DMS 273 treated with DMSO at 0.1 percent for 48 hours (cell line): ENCODE results near the gene DLG3.
"Not testable (repeated sequence)": the region's sequence is repeated elsewhere in the genome, so short reads cannot be mapped to it uniquely, and the experiment has no call there.

Experiments
- DNase-seq: peaks from one replicate; lab custom pipeline; 2025; lab: John Stamatoyannopoulos, UW

Gene DLG3

GRCh38 chrX:70444326-70444945 is at the start of gene DLG3:
Gene DLG3 (plus strand): TSS chrX:70444835. CDS start chrX:70445202, 367 bp downstream.
- DNase-seq = no peak

- DNase-seq = no peak
Observed at GRCh38 chrX:70398899-70399298, 45.7 kb upstream of the DLG3 start.

GRCh38 chrX:70400181-70400580 is 44.5 kb upstream of the DLG3 start:
- DNase-seq = not testable (repeated sequence)

GRCh38 chrX:70402721-70403120 is 41.9 kb upstream of the DLG3 start:
- DNase-seq = no peak

GRCh38 chrX:70405003-70405402 is 39.6 kb upstream of the DLG3 start:
- DNase-seq = no peak

- DNase-seq = no peak
Observed at GRCh38 chrX:70410921-70411320, 33.7 kb upstream of the DLG3 start.

GRCh38 chrX:70411475-70411874 is 33.2 kb upstream of the DLG3 start:
- DNase-seq = no peak

- DNase-seq = no peak
Observed at GRCh38 chrX:70421618-70422017, 23.0 kb upstream of the DLG3 start.

- no peak for DNase-seq
Observed at GRCh38 chrX:70422851-70423341, 21.7 kb upstream of the DLG3 start, which contains the start of gene GDPD2. Gene GDPD2 (plus strand): TSS chrX:70423314. CDS start chrX:70424985, 1,671 bp downstream.

- DNase-seq = no peak
Observed at GRCh38 chrX:70423936-70424675, 20.5 kb upstream of the DLG3 start.

GRCh38 chrX:70424801-70425200 is 19.8 kb upstream of the DLG3 start:
- DNase-seq = no peak

GRCh38 chrX:70426286-70427278 is 18.1 kb upstream of the DLG3 start:
- no peak for DNase-seq

- no peak for DNase-seq
Observed at GRCh38 chrX:70427365-70427764, 17.3 kb upstream of the DLG3 start.

- no peak for DNase-seq
Observed at GRCh38 chrX:70429759-70430158, 14.9 kb upstream of the DLG3 start.

GRCh38 chrX:70432936-70433847 is 11.4 kb upstream of the DLG3 start:
- DNase-seq = no peak

GRCh38 chrX:70433848-70434351 is 10.7 kb upstream of the DLG3 start:
- no peak for DNase-seq

- peak; percentile 52 for DNase-seq
Observed at GRCh38 chrX:70434352-70434866, 10.2 kb upstream of the DLG3 start.

- no peak for DNase-seq
Observed at GRCh38 chrX:70434914-70435586, 9.6 kb upstream of the DLG3 start.

- DNase-seq = no peak
Observed at GRCh38 chrX:70436343-70436742, 8.3 kb upstream of the DLG3 start.

- DNase-seq = no peak
Observed at GRCh38 chrX:70437011-70437410, 7.6 kb upstream of the DLG3 start.
